Neural cell (in vitro differentiated cells): ENCODE data around the gene FTSJ3.

ENCODE experiments used
- CTCF ChIP-seq: fragments of 450-650 bp; IDR thresholded peaks from 2 replicates; pipeline ENCODE4 v1.5.1; 2014; ENCODE audit warnings: antibody characterized with exemption, mild to moderate bottlenecking, moderate library complexity; ENCODE audit not compliant: poor library complexity, severe bottlenecking
- POLR2AphosphoS5 ChIP-seq: IDR thresholded peaks from 2 replicates; pipeline ENCODE4 v1.6.1; 2012
- RAD21 ChIP-seq: fragments of 450-650 bp; conservative IDR thresholded peaks from 2 replicates; pipeline ENCODE4 v1.6.1; 2014; ENCODE audit warnings: antibody characterized with exemption, mild to moderate bottlenecking, moderate library complexity
- TAF1 ChIP-seq: IDR thresholded peaks from 2 replicates; pipeline ENCODE4 v1.6.1; 2012; ENCODE audit warnings: low read depth

DNA sequence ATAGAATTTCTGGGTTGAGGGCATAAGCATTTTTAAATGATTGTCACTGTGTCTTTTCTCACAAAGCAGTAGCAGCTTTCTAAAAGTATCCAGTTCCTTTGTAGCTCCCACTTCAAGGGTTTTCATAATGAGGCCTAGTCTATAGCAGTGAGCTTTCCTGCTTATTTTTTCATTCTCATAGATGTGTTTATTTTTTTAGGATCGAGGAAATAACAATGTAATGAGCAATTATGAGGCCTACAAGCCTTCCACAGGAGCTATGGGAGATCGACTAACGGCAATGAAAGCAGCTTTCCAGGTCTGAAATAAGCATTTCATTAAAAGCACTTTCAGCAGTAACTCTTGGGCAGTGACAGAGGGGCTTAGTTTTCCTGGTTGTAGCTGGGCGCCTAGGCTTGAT, 10.8 kb downstream of the FTSJ3 start:
- TF ChIP-seq TAF1, result no peak
- no peak for TF ChIP-seq CTCF
- no peak for TF ChIP-seq POLR2AphosphoS5
- TF ChIP-seq RAD21, result no peak
